H9 (cell line): Measurements from ENCODE around the gene GRB14. TPM values are rescaled to one million over a fixed set of nuclear protein-coding genes. Genes with fewer than 3 reads are reported as not detected.

ENCODE experiments used
- DNase-seq: peaks from one replicate; pipeline ENCODE4 v3.0.0-alpha.2; 2017
- H2AFZ ChIP-seq: one replicate; pipeline ENCODE4 v1.6.1; 2013; ENCODE audit warnings: mild to moderate bottlenecking, low read length, control low read depth, moderate library complexity
- H2AK5ac ChIP-seq: 2 replicates; pipeline ENCODE4 v1.6.1; 2013; ENCODE audit warnings: low read length, control low read depth, mixed read lengths; ENCODE audit not compliant: insufficient read length
- H2BK120ac ChIP-seq: one replicate; pipeline ENCODE4 v1.6.1; 2013; ENCODE audit warnings: low read depth, mild to moderate bottlenecking, low read length, control low read depth, inconsistent platforms; ENCODE audit not compliant: poor library complexity, severe bottlenecking
- H2BK12ac ChIP-seq: 2 replicates; pipeline ENCODE4 v1.6.1; 2013; ENCODE audit warnings: low read length, control low read depth, mixed read lengths, low read depth; ENCODE audit not compliant: insufficient read length
- H2BK15ac ChIP-seq: 2 replicates; pipeline ENCODE4 v1.6.1; 2013; ENCODE audit warnings: low read depth, low read length, control low read depth
- H2BK20ac ChIP-seq: one replicate; pipeline ENCODE4 v1.6.1; 2013; ENCODE audit warnings: low read depth, mild to moderate bottlenecking, low read length, control low read depth, inconsistent platforms; ENCODE audit not compliant: poor library complexity, severe bottlenecking
- H2BK5ac ChIP-seq: 2 replicates; pipeline ENCODE4 v1.6.1; 2013; ENCODE audit warnings: low read length, control low read depth, mixed read lengths; ENCODE audit not compliant: insufficient read length
- H3K14ac ChIP-seq: 2 replicates; pipeline ENCODE4 v1.6.1; 2013; ENCODE audit warnings: low read length, control low read depth; ENCODE audit not compliant: insufficient read depth
- H3K18ac ChIP-seq: 2 replicates; pipeline ENCODE4 v1.6.1; 2013; ENCODE audit warnings: low read depth, mild to moderate bottlenecking, mixed read lengths, low read length, control low read depth; ENCODE audit not compliant: insufficient read length
- H3K23ac ChIP-seq: 2 replicates; pipeline ENCODE4 v1.6.1; 2013; ENCODE audit warnings: low read length, control low read depth, mixed read lengths, low read depth; ENCODE audit not compliant: insufficient read length
- H3K23me2 ChIP-seq: 2 replicates; pipeline ENCODE4 v1.6.1; 2013; ENCODE audit warnings: low read depth, mild to moderate bottlenecking, mixed read lengths, low read length, control low read depth; ENCODE audit not compliant: insufficient read length, poor library complexity, severe bottlenecking
- H3K27ac ChIP-seq: 2 replicates; pipeline ENCODE4 v1.5.1; 2013; ENCODE audit warnings: low read length, control low read depth, mixed read lengths, low read depth; ENCODE audit not compliant: insufficient read length
- H3K27me3 ChIP-seq: 2 replicates; pipeline ENCODE4 v1.6.1; 2013; ENCODE audit warnings: low read length, control low read depth, inconsistent platforms; ENCODE audit not compliant: insufficient read depth
- H3K4ac ChIP-seq: 2 replicates; pipeline ENCODE4 v1.6.1; 2013; ENCODE audit warnings: low read depth, mild to moderate bottlenecking, control low read depth, inconsistent platforms, low read length, moderate library complexity
- H3K4me1 ChIP-seq: 2 replicates; pipeline ENCODE4 v1.6.1; 2013; ENCODE audit warnings: low read length, control low read depth, inconsistent platforms; ENCODE audit not compliant: insufficient read depth
- H3K4me2 ChIP-seq: 2 replicates; pipeline ENCODE4 v1.6.1; 2013; ENCODE audit warnings: low read length, control low read depth, mixed read lengths; ENCODE audit not compliant: insufficient read length, insufficient read depth
- H3K56ac ChIP-seq: 2 replicates; pipeline ENCODE4 v1.6.1; 2013; ENCODE audit warnings: low read depth, mild to moderate bottlenecking, mixed read lengths, low read length, control low read depth; ENCODE audit not compliant: insufficient read length
- H3K79me1 ChIP-seq: 2 replicates; pipeline ENCODE4 v1.6.1; 2013; ENCODE audit warnings: low read depth, mild to moderate bottlenecking, moderate library complexity, low read length, control low read depth, inconsistent platforms; ENCODE audit not compliant: insufficient read depth, poor library complexity, severe bottlenecking
- H3K79me2 ChIP-seq: 2 replicates; pipeline ENCODE4 v1.6.1; 2013; ENCODE audit warnings: low read length, control low read depth, inconsistent platforms; ENCODE audit not compliant: insufficient read depth
- H3K9ac ChIP-seq: 2 replicates; pipeline ENCODE4 v1.6.1; 2013; ENCODE audit warnings: low read length, control low read depth, mixed read lengths; ENCODE audit not compliant: insufficient read length; ENCODE audit errors: extremely low read depth
- H3K9me3 ChIP-seq: one replicate; pipeline ENCODE4 v1.6.1; 2013; ENCODE audit warnings: low read depth, low read length, inconsistent platforms; ENCODE audit not compliant: control insufficient read depth
- H3T11ph ChIP-seq: one replicate; pipeline ENCODE4 v1.6.1; 2013; ENCODE audit warnings: mild to moderate bottlenecking, low read length, control low read depth, inconsistent platforms
- H4K20me1 ChIP-seq: one replicate; pipeline ENCODE4 v1.6.1; 2013; ENCODE audit not compliant: control insufficient read depth, insufficient read length, insufficient read depth
- H4K5ac ChIP-seq: 2 replicates; pipeline ENCODE4 v1.6.1; 2013; ENCODE audit warnings: low read depth, mild to moderate bottlenecking, mixed read lengths, low read length, control low read depth; ENCODE audit not compliant: insufficient read length
- H4K8ac ChIP-seq: replicated peaks from 2 replicates; pipeline ENCODE4 v1.6.1; 2013; ENCODE audit warnings: low read length, control low read depth, mixed read lengths, low read depth; ENCODE audit not compliant: insufficient read length
- H4K91ac ChIP-seq: 2 replicates; pipeline ENCODE4 v1.6.1; 2013; ENCODE audit warnings: low read depth, mild to moderate bottlenecking, moderate library complexity, mixed read lengths, low read length, control low read depth; ENCODE audit not compliant: insufficient read length
- H3K27ac Mint-ChIP-seq, 3 experiments: 2 replicates in 2 of 3; 3 replicates in 1 of 3; pipeline ENCODE4 v1.8.0; 2020 to 2021; ENCODE audit warnings: mixed read lengths in 3 of 3, mild to moderate bottlenecking in 1 of 3, moderate library complexity in 1 of 3
- H3K27me3 Mint-ChIP-seq: 2 replicates; pipeline ENCODE4 v1.8.0; 2021; ENCODE audit warnings: low read depth, mild to moderate bottlenecking, moderate library complexity, mixed read lengths
- H3K36me3 Mint-ChIP-seq, 3 experiments: 2 replicates in 2 of 3; 3 replicates in 1 of 3; pipeline ENCODE4 v1.8.0; 2020 to 2021; ENCODE audit warnings: low read depth in 3 of 3, mixed read lengths in 3 of 3; ENCODE audit not compliant: insufficient read depth in 1 of 3
- H3K4me1 Mint-ChIP-seq, 2 experiments: 2 replicates each; pipeline ENCODE4 v1.8.0; 2020; ENCODE audit warnings: mixed read lengths in 2 of 2
- H3K4me3 Mint-ChIP-seq, 2 experiments: 2 replicates in 1 of 2; 3 replicates in 1 of 2; pipeline ENCODE4 v1.8.0; 2020 to 2021; ENCODE audit warnings: mild to moderate bottlenecking in 2 of 2, mixed read lengths in 2 of 2, moderate library complexity in 1 of 2
- H3K9me3 Mint-ChIP-seq, 2 experiments: 2 replicates in 1 of 2; 3 replicates in 1 of 2; pipeline ENCODE4 v1.8.0; 2020; ENCODE audit warnings: mild to moderate bottlenecking in 2 of 2, mixed read lengths in 2 of 2, moderate library complexity in 1 of 2
- CTCF ChIP-seq: fragments of 200-600 bp; sonication (generic); conservative IDR thresholded peaks from 3 replicates; pipeline ENCODE4 v1.8.0; 2021; ENCODE audit warnings: antibody characterized with exemption, mild to moderate bottlenecking
- WGBS: extraction: QIAGEN DNeasy Blood & Tissue Kit; methylation state at CpG from one replicate; pipeline ENCODE4 v1.1.7; 2013; ENCODE audit warnings: missing lambda C conversion rate, low lambda C conversion rate, mixed read lengths; ENCODE audit not compliant: insufficient read length; ENCODE audit errors: extremely low coverage; 5-methylcytosine and 5-hydroxymethylcytosine counted together
- total RNA-seq: library from RNA; stranded (reverse); gene quantifications from 2 replicates; pipeline ENCODE4 v1.2.1, GENCODE V29; 2021

Gene GRB14
- total RNA-seq, 1 experiment from 2014 or later: 7.6 TPM

DNA sequence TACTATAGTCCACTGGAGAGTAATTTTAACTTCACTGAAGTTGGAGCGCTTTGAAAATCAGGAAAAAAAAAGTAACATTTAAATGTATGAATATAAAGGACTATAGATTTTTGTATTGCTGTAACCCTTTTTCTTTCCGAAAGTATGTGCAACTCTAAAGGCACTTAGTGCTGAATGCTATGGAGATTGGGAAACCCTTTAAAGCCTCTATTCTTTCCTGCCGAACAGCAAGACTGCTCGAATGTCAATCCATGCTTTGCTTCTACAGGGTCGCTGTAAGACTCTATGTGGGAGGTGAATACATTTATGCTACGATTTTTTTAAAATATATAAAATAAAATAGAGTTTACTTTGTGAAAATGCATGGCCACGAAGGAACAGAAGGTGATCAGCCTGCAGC lies 825 bp downstream of the GRB14 start:
- Histone ChIP-seq H3K18ac (peak overlapping the region; percentile 81), H4K20me1 (no peaks in the 10 kb centered on the region), H2AFZ (no peak overlapping the region), H3K23me2 (no peaks in the 10 kb centered on the region), H3K4me2 (peak overlapping the region; percentile 87), H3T11ph (no peak overlapping the region), H3K9me3 (no peaks in the 10 kb centered on the region), H3K14ac (no peak overlapping the region), H2BK120ac (no peak overlapping the region), H2BK20ac (no peak overlapping the region), H3K27ac (no peak overlapping the region), H2BK15ac (no peak overlapping the region), H3K79me1 (no peaks in the 10 kb centered on the region), H3K4ac (no peak overlapping the region), H2BK12ac (no peak overlapping the region), H4K5ac (no peak overlapping the region), H3K56ac (no peak overlapping the region), H3K79me2 (no peaks in the 10 kb centered on the region), H4K8ac (no peak overlapping the region), H4K91ac (no peak overlapping the region), H3K9ac (peak overlapping the region; percentile 77), H3K27me3 (no peaks in the 10 kb centered on the region), H3K23ac (no peak overlapping the region), H2BK5ac (no peak overlapping the region), H3K4me1 (peaks cover 3% of the 10 kb centered on the region; the same call in 1 of the 2 replicates), H2AK5ac (no peak overlapping the region)
- no peak for DNase-seq
- no peaks in the 10 kb centered on the region for H3K9me3 Mint-ChIP-seq
- WGBS: no CpG with 5 or more reads among the region's 7 CpGs
- H3K4me1 Mint-ChIP-seq: peaks cover 38 to 40% of the 10 kb centered on the region in 2 experiments
- H3K27me3 Mint-ChIP-seq: peaks cover 3% of the 10 kb centered on the region
- TF ChIP-seq CTCF: no peak
- peaks cover 0 to 9% (median 3%) of the 10 kb centered on the region in 3 experiments; a peak in 4 of 7 replicates for H3K36me3 Mint-ChIP-seq
- peak overlapping the region; percentile 74 to 90 for H3K4me3 Mint-ChIP-seq
- peak overlapping the region in 2 of 3 experiments; percentile 82 to 87; a peak in 1 of 7 replicates for H3K27ac Mint-ChIP-seq
